CD4-positive, alpha-beta T cell treated with Interferon alpha-2 for 1 hour (primary cell): ENCODE measurements around the gene INSYN2A.
A peak's percentile ranks its signal among the peaks of the same experiment; 100 is the strongest.

Experiments
- DNase-seq, 2 donors: peaks; one replicate each; pipeline ENCODE4 v3.0.0-alpha.2; 2020 to 2022

The INSYN2A gene, protein sequence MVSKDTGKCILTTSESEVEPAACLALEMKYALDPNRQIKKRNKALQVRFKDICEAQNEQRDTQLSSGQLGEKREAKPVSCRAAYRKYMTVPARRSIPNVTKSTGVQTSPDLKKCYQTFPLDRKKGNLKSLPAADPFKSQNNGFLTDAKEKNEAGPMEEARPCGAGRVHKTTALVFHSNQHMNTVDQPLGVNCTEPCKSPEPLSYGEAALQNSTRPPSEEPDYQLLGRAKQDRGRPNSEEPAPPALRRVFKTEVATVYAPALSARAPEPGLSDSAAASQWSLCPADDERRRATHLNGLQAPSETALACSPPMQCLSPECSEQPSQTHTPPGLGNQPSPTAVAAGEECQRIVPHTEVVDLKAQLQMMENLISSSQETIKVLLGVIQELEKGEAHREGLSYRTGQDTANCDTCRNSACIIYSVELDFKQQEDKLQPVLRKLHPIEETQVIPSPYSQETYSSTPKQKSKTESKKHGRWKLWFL

GRCh38 chr10:127196282-127197153 lies at the start of gene INSYN2A:
TSS of gene INSYN2A (minus strand) at chr10:127196591. CDS start at chr10:127176395, 20,196 bp downstream.
- DNase-seq = no peak

DNA sequence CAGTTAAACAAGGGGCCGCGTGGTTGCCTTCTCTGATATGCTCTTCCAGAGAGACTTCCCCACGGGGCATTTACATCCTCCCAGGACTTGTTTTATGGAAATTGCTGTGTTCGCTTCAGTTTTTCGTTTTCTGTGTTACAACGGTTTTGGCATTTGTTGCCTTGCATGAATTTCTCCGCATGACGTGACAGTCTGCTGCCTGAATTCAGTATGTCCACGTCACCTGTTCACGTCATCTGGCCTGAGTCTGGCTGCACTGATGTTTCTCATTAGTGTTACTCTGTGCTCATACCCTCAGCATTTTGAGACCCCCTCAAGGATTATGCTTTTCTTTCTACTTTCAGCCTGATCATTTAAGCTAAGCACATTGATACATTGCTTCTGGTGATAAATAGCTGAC lies 49.1 kb upstream of the INSYN2A start:
- no peak for DNase-seq

GRCh38 chr10:127243490-127244272 lies 47.3 kb upstream of the INSYN2A start:
- DNase-seq = peak; percentile 11 to 20

DNA sequence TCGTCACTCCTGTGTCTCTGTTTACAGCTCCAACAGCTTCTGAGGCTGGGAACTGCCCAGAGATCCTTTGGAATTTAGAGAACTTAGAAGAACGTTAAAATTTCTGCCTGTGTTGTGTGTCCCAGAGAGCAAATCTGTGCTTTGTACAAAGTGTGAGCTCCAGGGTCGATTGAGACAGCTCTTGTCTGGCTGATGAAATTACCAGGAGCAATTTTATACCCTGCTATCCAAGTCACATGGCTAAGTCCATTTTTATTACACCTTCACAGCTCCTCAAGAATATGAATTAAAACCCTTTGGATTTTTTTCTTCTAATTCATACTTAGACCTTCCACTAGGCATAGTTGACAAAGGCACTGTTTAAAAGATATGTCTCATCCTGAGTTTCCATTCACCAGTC lies 46.5 kb upstream of the INSYN2A start:
- no peak for DNase-seq

- no peak for DNase-seq
Observed at GRCh38 chr10:127236266-127236665, 39.9 kb upstream of the INSYN2A start.

DNA sequence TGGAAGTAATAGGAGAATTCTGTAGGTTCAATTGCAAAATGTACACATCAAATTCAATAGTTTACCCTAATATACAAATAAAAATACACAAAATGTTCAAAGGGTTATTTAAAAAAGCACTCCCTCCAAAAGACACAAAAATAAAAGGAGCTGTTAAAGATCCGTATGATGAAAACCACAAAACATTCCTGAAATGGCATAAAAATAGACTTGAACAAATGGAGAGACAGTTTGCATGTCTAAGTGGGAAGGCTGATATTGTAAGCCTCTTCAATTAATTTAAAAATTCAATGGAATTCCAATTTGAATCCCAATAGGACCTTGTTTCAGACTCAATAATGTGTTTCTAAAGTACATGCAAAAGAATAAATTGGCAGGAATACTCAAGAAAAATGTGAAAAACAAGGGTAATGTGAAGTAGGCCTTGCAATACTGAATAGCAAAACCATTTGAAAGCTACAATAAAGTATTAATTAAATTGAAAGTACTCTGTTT lies 38.0 kb upstream of the INSYN2A start:
- DNase-seq = no peak

GRCh38 chr10:127228195-127228787 lies 31.9 kb upstream of the INSYN2A start:
- no peak for DNase-seq

DNA sequence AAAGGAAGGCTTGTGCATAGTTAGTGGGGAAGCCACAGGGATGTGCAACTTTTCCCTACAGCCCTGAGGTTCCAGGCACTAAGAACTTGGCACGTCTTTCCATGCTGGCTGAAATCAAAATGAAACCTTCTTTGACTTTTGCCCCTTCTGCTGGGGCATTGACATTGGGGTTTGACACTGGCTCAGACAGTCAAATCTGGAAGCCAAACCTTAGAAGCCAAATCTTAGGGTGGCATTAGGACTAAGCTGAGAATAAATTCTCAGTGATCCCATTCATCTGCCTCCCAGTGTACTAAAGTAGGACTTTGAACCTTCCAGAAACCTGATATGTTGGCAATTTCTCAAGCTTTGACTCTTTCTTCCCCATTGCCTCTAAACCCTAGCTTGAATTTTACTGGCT lies 31.3 kb upstream of the INSYN2A start:
- DNase-seq = no peak

- no peak for DNase-seq
Observed at GRCh38 chr10:127227027-127227426, 30.6 kb upstream of the INSYN2A start.

GRCh38 chr10:127221281-127221680 lies 24.9 kb upstream of the INSYN2A start:
- no peak for DNase-seq

- no peak for DNase-seq
Observed at GRCh38 chr10:127218658-127219057, 22.3 kb upstream of the INSYN2A start.

DNA sequence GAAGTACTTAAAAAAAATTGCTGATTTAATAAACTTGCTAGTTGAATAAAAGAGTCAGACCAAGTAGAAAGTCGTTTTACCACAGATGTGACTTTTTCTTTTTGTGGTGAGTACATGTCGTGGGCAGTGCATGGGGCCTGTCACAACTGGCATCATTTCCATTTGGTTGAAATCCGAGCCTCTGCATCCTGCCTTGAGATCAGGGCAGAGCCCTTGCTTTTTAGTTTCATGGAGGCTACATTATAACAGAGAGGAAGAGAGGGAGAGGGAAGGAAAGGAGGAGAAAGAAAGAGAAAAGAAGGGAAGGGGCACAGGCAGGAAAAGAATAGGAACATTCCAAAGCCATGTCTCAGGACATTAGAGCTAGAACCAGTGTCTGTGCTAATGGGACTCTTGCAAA lies 20.4 kb upstream of the INSYN2A start:
- no peak for DNase-seq

GRCh38 chr10:127216274-127216673 lies 19.9 kb upstream of the INSYN2A start:
- DNase-seq = no peak

GRCh38 chr10:127215866-127216265 lies 19.5 kb upstream of the INSYN2A start:
- no peak for DNase-seq

- DNase-seq = no peak
Observed at GRCh38 chr10:127210936-127211466, 14.6 kb upstream of the INSYN2A start.

DNA sequence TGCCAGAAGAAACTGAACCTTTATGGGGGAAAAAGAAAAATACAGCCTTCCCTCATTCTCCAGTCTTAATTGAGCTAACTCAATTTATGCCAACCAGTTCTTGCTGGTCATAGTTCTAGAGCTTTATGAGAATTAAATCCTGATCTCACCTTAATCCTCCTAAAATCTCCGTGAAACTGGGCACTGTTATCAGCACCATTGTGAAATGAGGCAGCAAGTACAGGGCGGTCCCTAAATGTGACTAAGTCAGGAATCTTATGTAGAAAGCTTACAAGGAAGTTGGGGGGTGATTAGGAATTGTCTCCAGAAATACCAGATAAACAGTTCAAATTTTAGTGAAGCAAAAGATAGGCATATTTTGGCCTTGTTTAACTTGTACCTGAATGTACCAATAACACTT lies 10.7 kb upstream of the INSYN2A start:
- DNase-seq = no peak

- no peak for DNase-seq
Observed at GRCh38 chr10:127203067-127203466, 6.7 kb upstream of the INSYN2A start.

DNA sequence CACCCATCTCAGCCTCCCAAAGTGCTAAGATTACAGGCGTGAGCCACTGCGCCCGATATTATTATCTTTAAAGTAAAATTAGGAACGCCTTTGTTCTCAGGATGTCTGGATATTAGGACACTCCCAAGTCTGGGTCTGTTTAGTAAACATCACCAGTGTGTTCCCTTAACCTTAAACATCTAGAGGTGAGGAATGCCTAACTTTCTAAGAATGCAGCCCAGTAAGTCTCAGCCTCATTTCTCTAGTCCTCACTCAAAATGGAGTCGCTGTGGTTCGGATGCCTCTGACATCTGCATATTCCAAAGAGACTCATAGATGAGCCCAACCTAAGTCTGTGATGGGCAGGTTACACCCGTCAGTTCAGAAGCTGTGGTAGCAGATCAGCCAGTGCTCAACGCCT lies 4.3 kb upstream of the INSYN2A start:
- DNase-seq = no peak

- DNase-seq = no peak
Observed at GRCh38 chr10:127198721-127199120, 2.3 kb upstream of the INSYN2A start.

DNA sequence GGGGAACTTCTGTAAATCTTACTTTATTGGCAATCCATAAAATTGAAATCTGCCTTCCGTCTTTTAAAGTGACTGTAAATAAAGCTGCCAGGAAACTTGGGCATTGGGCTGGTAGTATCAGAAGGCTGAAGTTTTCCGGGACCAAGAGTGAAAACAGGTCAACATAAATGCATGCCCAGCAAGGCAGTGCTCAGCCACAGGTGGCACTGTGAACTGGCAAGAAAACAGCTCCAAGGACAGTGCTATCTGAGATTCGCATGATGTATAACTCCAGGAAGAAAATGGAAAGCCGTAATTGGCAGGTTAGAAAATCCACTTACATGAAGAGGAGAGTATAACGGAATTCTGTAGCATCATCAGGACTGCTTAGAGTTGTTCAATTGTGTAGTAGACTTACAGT lies 1.9 kb upstream of the INSYN2A start:
- no peak for DNase-seq

- no peak for DNase-seq
Observed at GRCh38 chr10:127197154-127197432, 702 bp upstream of the INSYN2A start.

- DNase-seq = no peak
Observed at GRCh38 chr10:127195571-127196281, 665 bp downstream of the INSYN2A start.
